Measurements from ENCODE around the gene SPDYE2. TPM values are rescaled to one million over a fixed set of nuclear protein-coding genes. Genes with fewer than 3 reads are reported as not detected.
"Not testable (repeated sequence)": the region's sequence is repeated elsewhere in the genome, so short reads cannot be mapped to it uniquely, and the experiment has no call there.

The SPDYE2 gene
- total and polyA plus RNA-seq, 2 donors (not counting 1 experiment from before 2014, with no cell fraction given): 0.07 to 0.47 TPM

GRCh38 chr7:102589857-102590256 is 38.8 kb downstream of the SPDYE2 start:
- no CpG with 5 or more reads among the region's 9 CpGs for WGBS (ENCODE audit: insufficient coverage)
- H3K9ac ChIP-seq (ENCODE audit: low read length); H3K27ac Mint-ChIP-seq; H3K27me3 ChIP-seq (replicated peaks in 1 of 4; ENCODE audit: control extremely low read depth in 1 of 4, control insufficient read depth in 3 of 4, insufficient read depth in 4 of 4, low read length in 3 of 4); H3K27ac ChIP-seq (ENCODE audit: low read length in 2 of 2); H3K9me3 Mint-ChIP-seq (ENCODE audit: insufficient read depth); CTCF ChIA-PET; H3K27me3 Mint-ChIP-seq; H3K4me3 ChIP-seq (ENCODE audit: control extremely low read depth in 1 of 5, extremely low read depth in 1 of 5, insufficient read depth in 1 of 5, low read depth in 2 of 5, low read length in 4 of 5); H3K9me3 ChIP-seq (ENCODE audit: control extremely low read depth in 1 of 3, control insufficient read depth in 2 of 3, insufficient read depth in 1 of 3, low read length in 2 of 3); H3K4me3 Mint-ChIP-seq; intact Hi-C loops (cut with micrococcal nuclease); H3K36me3 ChIP-seq (replicated peaks in 1 of 2; ENCODE audit: control extremely low read depth in 1 of 2, control insufficient read depth in 1 of 2, extremely low read depth in 1 of 2, insufficient read depth in 2 of 2, low read length in 1 of 2); H3K4me1 ChIP-seq (ENCODE audit: control insufficient read depth in 2 of 2, insufficient read depth in 2 of 2, low read length in 2 of 2); H2AFZ ChIP-seq (ENCODE audit: insufficient read depth, low read depth, low read length, poor library complexity, severe bottlenecking); H3K4me2 ChIP-seq (replicated peaks; ENCODE audit: low read depth, low read length, poor library complexity, severe bottlenecking); POLR2A ChIA-PET; H3K4me1 Mint-ChIP-seq; DNase-seq; H4K20me1 ChIP-seq (ENCODE audit: control insufficient read depth, insufficient read depth, low read length, poor library complexity, severe bottlenecking); H3K79me2 ChIP-seq (ENCODE audit: control insufficient read depth, insufficient read depth, low read length): not testable (repeated sequence)
- peak; percentile 16 for ATAC-seq (ENCODE audit: low read depth)

GRCh38 chr7:102592477-102593019 is 41.5 kb downstream of the SPDYE2 start:
- CTCF ChIA-PET; H3K27me3 Mint-ChIP-seq; H3K27ac ChIP-seq (ENCODE audit: low read length in 2 of 2); H3K4me1 ChIP-seq (ENCODE audit: control insufficient read depth in 2 of 2, insufficient read depth in 2 of 2, low read length in 2 of 2); H3K4me3 Mint-ChIP-seq; POLR2A ChIA-PET; H3K4me3 ChIP-seq (ENCODE audit: control extremely low read depth in 1 of 5, extremely low read depth in 1 of 5, insufficient read depth in 1 of 5, low read depth in 2 of 5, low read length in 4 of 5); H4K20me1 ChIP-seq (ENCODE audit: control insufficient read depth, insufficient read depth, low read length, poor library complexity, severe bottlenecking); H3K4me2 ChIP-seq (replicated peaks; ENCODE audit: low read depth, low read length, poor library complexity, severe bottlenecking); H3K9me3 ChIP-seq (ENCODE audit: control extremely low read depth in 1 of 3, control insufficient read depth in 2 of 3, insufficient read depth in 1 of 3, low read length in 2 of 3); H3K9ac ChIP-seq (ENCODE audit: low read length); H2AFZ ChIP-seq (ENCODE audit: insufficient read depth, low read depth, low read length, poor library complexity, severe bottlenecking); H3K9me3 Mint-ChIP-seq (ENCODE audit: insufficient read depth); H3K4me1 Mint-ChIP-seq; H3K79me2 ChIP-seq (ENCODE audit: control insufficient read depth, insufficient read depth, low read length); H3K27ac Mint-ChIP-seq; H3K27me3 ChIP-seq (replicated peaks in 1 of 4; ENCODE audit: control extremely low read depth in 1 of 4, control insufficient read depth in 3 of 4, insufficient read depth in 4 of 4, low read length in 3 of 4); intact Hi-C loops (cut with micrococcal nuclease); H3K36me3 ChIP-seq (replicated peaks in 1 of 2; ENCODE audit: control extremely low read depth in 1 of 2, control insufficient read depth in 1 of 2, extremely low read depth in 1 of 2, insufficient read depth in 2 of 2, low read length in 1 of 2); DNase-seq: not testable (repeated sequence)
- ATAC-seq (ENCODE audit: low read depth): peak; percentile 76
- WGBS (ENCODE audit: insufficient coverage): no CpG with 5 or more reads among the region's 26 CpGs

- H3K4me3 ChIP-seq (ENCODE audit: control extremely low read depth in 1 of 5, extremely low read depth in 1 of 5, insufficient read depth in 1 of 5, low read depth in 2 of 5, low read length in 4 of 5); H3K4me3 Mint-ChIP-seq; DNase-seq; H2AFZ ChIP-seq (ENCODE audit: insufficient read depth, low read depth, low read length, poor library complexity, severe bottlenecking); POLR2A ChIA-PET; H3K9me3 ChIP-seq (ENCODE audit: control extremely low read depth in 1 of 3, control insufficient read depth in 2 of 3, insufficient read depth in 1 of 3, low read length in 2 of 3); H3K4me2 ChIP-seq (replicated peaks; ENCODE audit: low read depth, low read length, poor library complexity, severe bottlenecking); CTCF ChIA-PET; intact Hi-C loops (cut with micrococcal nuclease); H3K27me3 ChIP-seq (replicated peaks in 1 of 4; ENCODE audit: control extremely low read depth in 1 of 4, control insufficient read depth in 3 of 4, insufficient read depth in 4 of 4, low read length in 3 of 4); H3K36me3 ChIP-seq (replicated peaks in 1 of 2; ENCODE audit: control extremely low read depth in 1 of 2, control insufficient read depth in 1 of 2, extremely low read depth in 1 of 2, insufficient read depth in 2 of 2, low read length in 1 of 2); H3K27ac Mint-ChIP-seq; H3K9ac ChIP-seq (ENCODE audit: low read length); H4K20me1 ChIP-seq (ENCODE audit: control insufficient read depth, insufficient read depth, low read length, poor library complexity, severe bottlenecking); H3K9me3 Mint-ChIP-seq (ENCODE audit: insufficient read depth); H3K79me2 ChIP-seq (ENCODE audit: control insufficient read depth, insufficient read depth, low read length); H3K4me1 ChIP-seq (ENCODE audit: control insufficient read depth in 2 of 2, insufficient read depth in 2 of 2, low read length in 2 of 2); H3K4me1 Mint-ChIP-seq; H3K27me3 Mint-ChIP-seq; H3K27ac ChIP-seq (ENCODE audit: low read length in 2 of 2): not testable (repeated sequence)
- peak; percentile 59 for ATAC-seq (ENCODE audit: low read depth)
- WGBS (ENCODE audit: insufficient coverage): no CpG with 5 or more reads among the region's 68 CpGs
Measured at GRCh38 chr7:102593637-102594334, 42.8 kb downstream of the SPDYE2 start.

- H3K27me3 Mint-ChIP-seq; H3K27me3 ChIP-seq (replicated peaks in 1 of 4; ENCODE audit: control extremely low read depth in 1 of 4, control insufficient read depth in 3 of 4, insufficient read depth in 4 of 4, low read length in 3 of 4); H3K4me3 Mint-ChIP-seq; H4K20me1 ChIP-seq (ENCODE audit: control insufficient read depth, insufficient read depth, low read length, poor library complexity, severe bottlenecking); H3K9me3 ChIP-seq (ENCODE audit: control extremely low read depth in 1 of 3, control insufficient read depth in 2 of 3, insufficient read depth in 1 of 3, low read length in 2 of 3); H3K27ac Mint-ChIP-seq; H3K36me3 ChIP-seq (replicated peaks in 1 of 2; ENCODE audit: control extremely low read depth in 1 of 2, control insufficient read depth in 1 of 2, extremely low read depth in 1 of 2, insufficient read depth in 2 of 2, low read length in 1 of 2); intact Hi-C loops (cut with micrococcal nuclease); H3K4me1 ChIP-seq (ENCODE audit: control insufficient read depth in 2 of 2, insufficient read depth in 2 of 2, low read length in 2 of 2); H3K9me3 Mint-ChIP-seq (ENCODE audit: insufficient read depth); H3K4me1 Mint-ChIP-seq; H3K79me2 ChIP-seq (ENCODE audit: control insufficient read depth, insufficient read depth, low read length); H3K27ac ChIP-seq (ENCODE audit: low read length in 2 of 2); CTCF ChIA-PET; POLR2A ChIA-PET; H3K4me3 ChIP-seq (ENCODE audit: control extremely low read depth in 1 of 5, extremely low read depth in 1 of 5, insufficient read depth in 1 of 5, low read depth in 2 of 5, low read length in 4 of 5); H2AFZ ChIP-seq (ENCODE audit: insufficient read depth, low read depth, low read length, poor library complexity, severe bottlenecking); H3K4me2 ChIP-seq (replicated peaks; ENCODE audit: low read depth, low read length, poor library complexity, severe bottlenecking); H3K9ac ChIP-seq (ENCODE audit: low read length); ATAC-seq (ENCODE audit: low read depth): not testable (repeated sequence)
- DNase-seq: peak; percentile 4
- 100% methylated on average over 1 of the region's 10 CpGs for WGBS (ENCODE audit: insufficient coverage)
Measured at GRCh38 chr7:102596036-102596435, 45.0 kb downstream of the SPDYE2 start.
